Measurements from ENCODE around the gene USP47. TPM values are rescaled to one million over a fixed set of nuclear protein-coding genes. Genes with fewer than 3 reads are reported as not detected.

USP47 gene
- total RNA-seq, 4 donors from 2014 or later = 85.2 to 154 (median 94.5) TPM

GRCh38 chr11:11963067-11963466 is 121.3 kb downstream of the USP47 start:
- intact Hi-C loops (cut with DNase I) = no loop called here
- WGBS, 2 donors = 90 to 92% methylated on average over 7 of the region's 7 CpGs

GRCh38 chr11:11963842-11964773 is 122.3 kb downstream of the USP47 start:
- no peak for DNase-seq
- no peak overlapping the region for H3K27ac ChIP-seq
- H3K27me3 ChIP-seq = no peaks in the 10 kb centered on the region
- no peaks in the 10 kb centered on the region for H3K4me1 ChIP-seq
- TF ChIP-seq POLR2A (IDR thresholded peaks at IDR 0.05) = no peak
- no peak for TF ChIP-seq CTCF (IDR thresholded peaks at IDR 0.05)
- H3K36me3 ChIP-seq = no peaks in the 10 kb centered on the region
- no peaks in the 10 kb centered on the region for H3K9me3 ChIP-seq
- H3K4me3 ChIP-seq (replicated peaks in 1 of 3) = no peak overlapping the region
- intact Hi-C loops (cut with DNase I) = no loop called here
- WGBS, 2 donors = 69 to 74% methylated on average over 8 to 12 of the region's 15 CpGs

More at GRCh38 chr11:11963067-11963466, 121.3 kb downstream of the USP47 start:
- TF ChIP-seq POLR2A (IDR thresholded peaks at IDR 0.05) (no peak), CTCF (IDR thresholded peaks at IDR 0.05) (no peak)
- H3K27me3 ChIP-seq = no peaks in the 10 kb centered on the region
- H3K4me3 ChIP-seq (replicated peaks in 1 of 3) = no peak overlapping the region
- DNase-seq = no peak
- H3K9me3 ChIP-seq = no peaks in the 10 kb centered on the region
- no peaks in the 10 kb centered on the region for H3K4me1 ChIP-seq
- no peaks in the 10 kb centered on the region for H3K36me3 ChIP-seq
- H3K27ac ChIP-seq = no peak overlapping the region

GRCh38 chr11:11964774-11965150 is 123.0 kb downstream of the USP47 start:
- Histone ChIP-seq H3K9me3 (no peaks in the 10 kb centered on the region), H3K4me1 (no peaks in the 10 kb centered on the region), H3K27me3 (no peaks in the 10 kb centered on the region), H3K36me3 (no peaks in the 10 kb centered on the region), H3K4me3 (replicated peaks in 1 of 3) (no peak overlapping the region), H3K27ac (no peak overlapping the region)
- TF ChIP-seq POLR2A (IDR thresholded peaks at IDR 0.05) (no peak), CTCF (IDR thresholded peaks at IDR 0.05) (no peak)
- WGBS, 2 donors = 95 to 98% methylated on average over 5 of the region's 5 CpGs
- intact Hi-C loops (cut with DNase I) = no loop called here
- no peak for DNase-seq

- no peaks in the 10 kb centered on the region for H3K4me1 ChIP-seq
- intact Hi-C loops (cut with DNase I) = no loop called here
- DNase-seq = no peak
- H3K36me3 ChIP-seq = no peaks in the 10 kb centered on the region
- 86 to 95% methylated on average over 3 of the region's 3 CpGs for WGBS, 2 donors
- H3K9me3 ChIP-seq = no peaks in the 10 kb centered on the region
- H3K4me3 ChIP-seq (replicated peaks in 1 of 3) = no peak overlapping the region
- H3K27ac ChIP-seq = no peak overlapping the region
- TF ChIP-seq POLR2A (IDR thresholded peaks at IDR 0.05) = no peak
- no peak for TF ChIP-seq CTCF (IDR thresholded peaks at IDR 0.05)
- no peaks in the 10 kb centered on the region for H3K27me3 ChIP-seq
These were observed 123.4 kb downstream of the USP47 start for GRCh38 chr11:11965192-11965591.

- no peak for DNase-seq
- intact Hi-C loops (cut with DNase I) = no loop called here
- WGBS, 2 donors = 93 to 95% methylated on average over 10 of the region's 10 CpGs
- Histone ChIP-seq H3K27ac (no peak overlapping the region), H3K4me3 (replicated peaks in 1 of 3) (no peak overlapping the region), H3K9me3 (no peaks in the 10 kb centered on the region), H3K36me3 (no peaks in the 10 kb centered on the region), H3K4me1 (peaks cover 0 to 3% of the 10 kb centered on the region in 2 donors), H3K27me3 (no peaks in the 10 kb centered on the region)
- no peak for TF ChIP-seq POLR2A (IDR thresholded peaks at IDR 0.05)
- TF ChIP-seq CTCF (IDR thresholded peaks at IDR 0.05) = no peak
These were observed 124.0 kb downstream of the USP47 start for GRCh38 chr11:11965656-11966353.

Measured in thyroid gland (tissue), 4 donors.